ENCODE measurements around the gene INSIG2.

The INSIG2 gene

DNA sequence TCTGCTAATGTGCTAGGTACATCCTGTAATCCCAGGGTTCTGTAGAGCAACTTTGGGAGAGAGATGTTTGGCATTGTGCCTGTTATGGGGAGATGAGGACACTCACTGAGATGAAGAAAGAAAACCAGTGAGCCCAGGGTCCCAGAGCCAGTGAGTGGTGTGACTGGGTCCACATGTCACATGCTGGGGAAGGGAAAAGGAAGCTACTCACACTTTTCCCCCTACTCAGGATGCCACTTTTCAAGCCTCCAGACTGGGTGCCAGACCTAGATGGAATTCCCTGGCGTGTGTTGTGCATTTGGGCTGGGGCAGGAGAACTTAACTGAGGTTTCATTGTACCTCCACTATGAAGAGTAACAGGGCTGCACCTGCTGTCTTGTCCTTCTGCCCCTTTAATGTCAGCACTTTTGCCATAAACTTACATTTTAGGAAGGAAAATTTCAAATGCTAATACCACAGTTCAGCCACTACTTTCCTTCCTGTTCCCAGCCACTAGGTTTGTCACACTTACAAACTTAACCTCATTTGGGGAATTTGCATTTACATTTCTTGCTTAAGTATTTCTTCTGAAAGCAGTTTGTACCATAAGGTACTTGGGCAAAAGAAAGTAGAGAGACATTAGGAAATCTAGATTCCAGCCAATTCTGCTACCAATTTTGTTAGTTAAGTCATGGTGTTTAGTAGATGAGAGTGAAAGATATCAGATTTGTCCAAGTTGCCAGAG lies 10.2 kb downstream of the INSIG2 start:
- DNase-seq (ENCODE audit: low read depth in 2 of 2): no peak

DNA sequence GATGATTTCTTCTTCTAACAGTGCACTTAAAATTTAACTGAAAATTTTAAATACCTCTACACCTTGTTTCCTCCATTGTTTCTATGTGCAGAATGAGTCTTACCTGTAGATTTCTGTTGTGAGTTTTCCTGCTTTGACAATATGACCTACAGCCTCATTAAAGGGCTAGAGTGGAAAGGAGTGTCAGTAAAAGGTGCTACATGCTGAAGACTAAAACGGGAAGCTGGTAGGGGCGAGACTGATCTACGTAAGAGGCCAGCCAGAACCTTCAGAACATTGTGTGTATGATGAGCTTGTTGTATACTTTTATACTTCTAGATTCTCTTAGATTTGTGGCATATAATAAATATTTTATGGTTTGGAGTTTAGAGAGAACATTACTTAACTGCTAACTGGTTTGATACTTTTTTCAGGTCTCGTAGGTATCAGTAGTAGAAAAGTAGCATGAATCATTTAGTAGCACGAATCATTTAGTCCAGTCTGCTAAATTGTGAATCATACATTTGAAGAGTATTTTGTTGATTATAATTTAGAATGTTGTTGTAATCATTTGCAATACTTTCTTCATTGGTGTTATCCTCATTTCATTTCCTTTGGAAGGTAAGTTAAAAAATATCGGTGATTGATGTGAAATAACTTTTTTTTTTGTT lies 14.3 kb downstream of the INSIG2 start:
- DNase-seq (ENCODE audit: low read depth in 2 of 2): no peak

DNA sequence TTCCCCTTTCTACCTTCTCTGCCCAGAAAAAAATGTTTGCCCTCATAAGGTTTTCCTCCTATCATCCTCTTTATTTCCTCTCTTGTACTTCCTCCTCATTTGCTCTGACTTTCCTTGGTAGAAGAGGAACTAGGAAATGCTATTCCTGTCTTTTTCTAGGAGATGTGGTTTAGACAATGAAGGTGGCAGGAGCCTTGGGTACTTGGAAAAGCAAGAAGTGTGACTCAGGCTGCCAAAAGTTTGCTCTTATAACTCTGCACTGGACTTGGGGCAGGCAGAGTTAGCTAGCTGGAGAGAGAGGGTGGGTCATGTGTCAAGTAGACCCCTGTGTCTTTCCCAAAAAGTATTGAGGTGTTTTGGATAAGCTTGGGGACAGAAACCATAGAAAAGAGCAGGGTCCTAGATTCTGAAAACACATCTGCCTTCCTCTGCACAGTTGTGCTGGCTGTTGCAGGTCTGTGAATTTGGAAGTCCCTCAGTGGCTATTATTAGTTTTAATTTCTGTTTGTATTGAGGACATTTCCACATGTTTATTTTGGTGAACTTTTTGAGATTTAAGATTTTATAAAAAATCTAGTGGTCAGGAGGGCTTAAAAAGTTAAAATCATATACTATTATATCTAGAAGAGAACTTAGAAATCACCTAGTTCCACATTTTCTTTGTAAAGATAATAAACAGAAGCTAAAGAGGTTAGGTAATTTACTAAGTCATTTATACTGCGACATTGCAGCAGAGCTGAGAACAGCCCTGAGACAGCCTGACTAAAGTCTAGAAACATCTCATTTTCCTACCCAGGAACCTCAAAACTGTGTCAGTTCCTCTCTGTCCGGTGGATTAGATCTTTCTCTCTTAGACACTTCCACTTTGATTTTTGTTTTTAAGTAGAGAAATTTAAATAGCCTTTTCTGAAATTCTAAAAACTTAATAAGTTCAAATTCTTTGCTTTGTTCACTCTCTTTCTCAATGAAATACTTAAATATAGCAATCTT lies 16.0 kb downstream of the INSIG2 start:
- no peak for DNase-seq (ENCODE audit: low read depth in 2 of 2)

DNA sequence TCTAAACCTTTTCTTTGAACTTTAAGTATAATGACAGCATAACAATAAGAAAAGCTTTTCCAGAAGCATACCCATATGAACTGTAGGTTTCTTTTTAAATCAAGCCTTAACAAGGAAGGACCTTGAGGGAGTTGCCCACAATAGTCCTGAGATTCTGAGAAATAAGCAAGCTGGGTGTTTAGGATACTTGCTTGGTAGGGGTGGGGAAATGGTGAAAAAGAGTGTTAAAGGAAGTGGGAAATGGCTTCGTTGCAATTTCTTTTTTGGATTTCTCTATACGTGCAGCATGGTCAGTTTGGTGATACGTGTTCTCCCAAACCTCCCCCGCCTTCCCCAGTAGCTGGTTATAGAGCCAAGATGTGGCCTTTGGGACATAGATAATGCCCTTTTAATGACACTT lies 17.2 kb downstream of the INSIG2 start:
- DNase-seq (ENCODE audit: low read depth in 2 of 2): no peak

DNA sequence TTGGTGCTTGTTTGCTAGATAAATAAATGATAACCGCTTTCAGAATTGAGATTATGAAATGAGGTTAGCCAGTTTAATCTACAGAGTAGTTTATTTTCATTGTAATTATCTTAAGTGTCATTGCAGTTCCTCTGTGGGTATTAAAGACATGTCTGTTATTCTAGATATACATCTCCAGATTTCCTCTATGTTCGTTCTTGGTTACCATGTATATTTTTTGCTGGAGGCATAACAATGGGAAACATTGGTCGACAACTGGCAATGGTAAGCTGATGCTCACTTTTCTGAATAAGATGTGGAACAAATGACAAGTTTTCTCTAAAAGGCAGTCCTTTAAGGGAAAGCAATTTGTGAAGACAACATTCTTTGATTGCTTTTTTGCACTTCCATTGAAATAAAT lies 18.7 kb downstream of the INSIG2 start:
- DNase-seq (ENCODE audit: low read depth in 2 of 2): no peak

DNA sequence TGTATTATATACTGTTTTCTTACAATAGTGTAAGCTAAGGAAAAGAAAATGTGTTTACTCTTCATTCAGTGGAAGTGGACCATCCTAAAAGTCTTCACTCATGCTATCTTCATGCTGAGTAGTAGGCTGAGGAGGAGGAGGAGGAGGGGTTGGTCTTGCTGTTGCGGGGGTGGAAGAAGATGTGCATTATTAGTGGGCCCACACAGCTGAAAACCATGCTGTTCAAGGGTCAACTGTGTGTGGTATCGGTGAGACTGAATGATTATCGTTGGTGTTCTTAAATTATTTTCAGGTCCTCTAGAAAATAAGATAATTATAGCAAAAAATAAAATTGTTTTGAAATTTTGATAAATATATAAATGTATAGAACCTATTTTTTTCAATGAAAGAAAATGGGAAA lies 22.0 kb downstream of the INSIG2 start:
- no peak for DNase-seq (ENCODE audit: low read depth in 2 of 2)

DNA sequence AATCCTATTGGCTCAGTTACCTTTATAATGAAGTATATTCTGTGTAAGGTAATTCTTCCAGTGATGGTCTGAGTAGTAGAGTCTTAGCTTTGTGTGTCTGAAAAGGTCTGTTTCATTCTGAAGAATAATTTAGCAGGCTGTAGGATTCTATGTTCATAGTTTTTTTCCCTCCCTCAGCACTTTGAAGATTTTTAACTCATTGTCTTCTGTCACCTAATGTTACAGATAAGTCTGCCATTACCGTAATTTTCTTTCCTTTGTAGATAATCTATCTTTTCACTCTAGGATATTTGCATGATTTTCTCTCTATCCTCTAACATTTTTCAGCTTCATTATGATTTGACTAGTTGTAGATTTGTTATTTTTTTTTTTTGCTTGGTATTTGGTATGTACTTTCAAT lies 22.7 kb downstream of the INSIG2 start:
- no peak for DNase-seq (ENCODE audit: low read depth in 2 of 2)

DNA sequence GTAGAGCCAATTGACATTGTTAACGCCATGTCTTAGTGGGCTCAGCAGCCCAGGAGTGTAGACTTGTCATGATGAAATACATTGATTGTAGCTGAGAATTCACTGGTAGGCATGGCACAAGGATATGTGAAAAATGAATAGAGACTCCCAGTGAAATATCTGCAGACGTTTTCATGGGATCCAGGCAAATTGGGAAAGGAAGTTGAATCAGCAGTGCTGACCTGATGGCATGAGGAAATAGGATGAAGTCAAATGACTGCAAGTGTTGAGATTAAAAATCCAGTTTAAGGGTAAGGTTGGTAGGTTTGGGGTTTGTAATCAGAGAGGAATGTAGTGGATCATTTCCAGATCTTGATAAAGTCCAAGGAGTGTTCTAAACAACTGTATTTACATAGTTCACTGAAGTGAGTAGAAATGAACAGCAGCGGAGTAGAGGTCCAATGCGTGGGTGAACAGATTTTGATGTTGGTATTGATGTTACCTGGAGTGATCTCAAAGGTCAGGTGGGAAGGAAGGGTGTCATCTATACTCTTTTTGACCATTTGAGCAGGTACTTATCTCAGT lies 24.6 kb downstream of the INSIG2 start:
- DNase-seq (ENCODE audit: low read depth in 2 of 2): no peak

DNA sequence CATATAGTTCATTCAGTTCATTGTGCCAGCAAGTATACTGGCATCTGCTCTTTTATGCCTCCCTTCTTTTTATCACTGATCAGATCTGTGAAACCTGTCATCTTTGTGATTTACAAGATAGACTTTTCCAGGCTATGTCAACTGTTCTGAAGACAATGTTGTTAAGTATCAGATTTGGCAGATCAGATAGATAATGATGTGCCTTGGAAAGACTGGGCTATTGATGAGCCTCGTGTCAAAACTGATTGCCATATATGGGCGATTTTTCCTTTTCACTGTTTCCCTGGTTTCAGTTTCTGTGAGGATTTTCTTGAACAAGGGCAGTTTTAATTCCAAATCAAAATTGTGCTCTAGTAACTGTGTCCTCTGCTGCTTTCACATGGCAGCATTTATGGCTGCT lies 26.6 kb downstream of the INSIG2 start:
- DNase-seq (ENCODE audit: low read depth in 2 of 2): no peak

DNA sequence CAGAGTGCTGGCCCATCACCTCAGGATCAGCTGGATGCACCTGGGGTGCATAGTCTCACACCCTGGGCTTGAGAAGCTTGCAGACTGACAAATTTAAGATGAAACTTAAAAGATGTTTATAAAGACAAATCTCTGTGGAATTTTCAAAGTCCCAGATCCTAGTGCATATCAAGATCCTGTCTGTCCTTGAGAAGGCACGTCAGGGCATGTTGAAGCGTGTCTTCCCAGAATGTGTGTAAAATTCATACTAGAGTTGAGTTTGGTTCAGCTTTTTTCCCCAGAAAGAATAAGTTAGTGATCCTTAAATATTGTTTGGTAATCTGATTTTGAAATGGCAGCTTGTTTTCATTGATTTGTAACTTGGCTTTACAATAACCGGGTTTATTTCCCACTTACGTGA lies 27.5 kb downstream of the INSIG2 start:
- no peak for DNase-seq (ENCODE audit: low read depth in 2 of 2)

DNA sequence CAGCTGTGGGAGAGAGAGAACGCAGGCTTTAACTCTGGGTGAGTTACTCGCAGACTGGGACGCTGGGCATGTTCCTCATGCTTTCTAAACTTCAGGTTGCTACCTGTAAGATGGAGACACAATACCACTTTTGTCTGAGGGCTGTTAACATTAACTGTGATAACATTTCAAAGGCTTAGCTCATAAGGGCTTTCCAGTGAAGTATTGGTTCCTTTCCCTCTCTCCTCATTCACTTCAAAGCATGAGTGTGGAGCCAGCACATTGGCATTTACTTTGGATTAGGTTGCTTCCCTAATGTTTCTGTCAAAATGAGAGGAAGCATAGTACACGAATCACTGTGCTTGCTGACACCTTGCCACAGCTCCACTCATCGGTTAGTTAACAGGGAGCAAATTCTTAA lies 30.2 kb downstream of the INSIG2 start:
- DNase-seq (ENCODE audit: low read depth in 2 of 2): no peak

DNA sequence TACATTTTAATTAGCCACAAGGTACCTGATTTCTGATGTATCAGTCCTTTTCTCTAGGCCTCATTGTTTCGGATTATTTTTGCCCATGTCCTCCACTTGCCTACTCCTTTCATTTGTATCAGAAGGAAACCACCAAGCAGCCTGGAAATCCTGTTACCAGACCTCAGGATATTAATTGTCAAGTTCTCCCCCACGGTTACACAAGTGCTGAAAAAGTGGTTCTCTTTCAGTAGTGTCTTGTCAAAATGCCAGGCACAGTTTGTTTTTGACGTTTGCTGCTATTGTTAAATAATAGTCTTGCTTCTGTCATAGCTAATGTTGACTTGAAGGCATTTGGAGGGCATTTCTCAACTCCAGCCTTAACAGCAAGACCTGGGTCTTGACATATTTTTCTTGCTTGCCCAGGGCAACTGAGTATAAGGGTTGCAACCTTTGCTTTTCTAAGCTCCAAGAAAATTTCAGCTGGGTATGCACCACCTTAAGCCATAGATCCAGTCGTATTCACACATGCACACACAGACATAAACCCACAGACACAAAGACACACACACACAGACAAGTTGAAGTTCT lies 31.0 kb downstream of the INSIG2 start:
- no peak for DNase-seq (ENCODE audit: low read depth in 2 of 2)

DNA sequence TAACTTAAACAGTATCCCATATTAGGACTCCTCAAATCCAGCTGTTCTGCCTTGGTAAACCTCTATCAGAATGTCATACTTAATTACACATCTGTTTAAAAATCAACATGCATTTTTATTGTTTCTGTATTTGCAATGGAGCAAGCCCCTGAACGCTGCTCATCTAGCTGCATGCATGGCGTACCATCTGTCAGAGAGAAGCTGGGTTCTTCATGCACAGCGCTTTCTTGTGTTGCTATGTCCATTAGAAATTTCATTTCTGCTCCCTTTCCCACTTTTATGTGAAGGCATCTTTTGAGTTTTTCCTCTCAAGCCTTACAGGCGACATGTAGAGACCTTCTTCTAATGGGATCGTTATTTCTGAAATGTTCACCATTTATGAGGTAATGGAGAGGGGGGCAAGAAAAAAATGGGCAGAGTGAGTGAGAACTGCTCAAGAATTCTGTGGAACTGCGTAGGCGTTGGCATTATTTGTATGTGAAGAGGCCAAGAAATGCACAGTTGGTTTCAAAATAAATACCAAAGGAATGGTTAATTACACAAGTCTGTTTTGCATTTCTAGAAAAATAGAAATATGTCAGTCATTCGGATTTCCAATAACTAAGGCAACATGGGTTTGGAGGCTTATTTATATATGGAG lies 31.6 kb downstream of the INSIG2 start:
- no peak for DNase-seq (ENCODE audit: low read depth in 2 of 2)

DNA sequence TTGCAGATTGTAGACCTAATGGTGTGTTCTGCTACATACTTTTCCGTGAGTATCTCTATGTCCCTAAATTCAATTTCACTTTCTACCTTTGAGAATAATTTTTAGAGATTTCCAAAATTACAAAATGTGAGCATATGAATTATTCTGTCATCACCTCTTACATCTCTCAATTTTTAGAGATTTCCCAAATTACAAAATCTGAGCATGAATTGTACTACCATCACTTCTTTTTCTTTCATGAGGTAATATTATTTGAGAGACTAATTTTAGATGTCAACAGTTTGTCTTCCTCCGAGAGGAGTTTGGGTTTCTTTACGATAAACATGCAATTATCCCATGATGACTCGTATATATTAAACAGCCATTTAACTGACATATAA lies 32.1 kb downstream of the INSIG2 start:
- no peak for DNase-seq (ENCODE audit: low read depth in 2 of 2)

DNA sequence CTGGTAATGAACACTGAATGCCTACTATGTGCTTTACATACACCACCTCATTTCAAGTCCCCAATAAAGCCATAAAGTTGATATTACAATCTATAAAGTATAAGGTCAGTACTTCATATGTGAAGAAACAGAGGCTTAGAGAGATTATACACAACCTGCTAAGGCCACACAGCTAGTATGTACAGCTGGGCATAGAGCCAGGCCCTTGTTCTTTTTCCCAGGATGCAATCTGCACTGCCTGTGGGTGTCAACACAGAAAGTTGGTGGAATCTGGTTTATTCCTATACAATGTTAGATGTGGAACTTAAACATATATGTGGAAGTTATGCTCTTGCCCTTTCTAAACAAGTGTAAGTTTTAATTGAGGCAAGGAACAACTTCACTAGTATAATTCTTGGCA lies 32.8 kb downstream of the INSIG2 start:
- DNase-seq (ENCODE audit: low read depth in 2 of 2): no peak

DNA sequence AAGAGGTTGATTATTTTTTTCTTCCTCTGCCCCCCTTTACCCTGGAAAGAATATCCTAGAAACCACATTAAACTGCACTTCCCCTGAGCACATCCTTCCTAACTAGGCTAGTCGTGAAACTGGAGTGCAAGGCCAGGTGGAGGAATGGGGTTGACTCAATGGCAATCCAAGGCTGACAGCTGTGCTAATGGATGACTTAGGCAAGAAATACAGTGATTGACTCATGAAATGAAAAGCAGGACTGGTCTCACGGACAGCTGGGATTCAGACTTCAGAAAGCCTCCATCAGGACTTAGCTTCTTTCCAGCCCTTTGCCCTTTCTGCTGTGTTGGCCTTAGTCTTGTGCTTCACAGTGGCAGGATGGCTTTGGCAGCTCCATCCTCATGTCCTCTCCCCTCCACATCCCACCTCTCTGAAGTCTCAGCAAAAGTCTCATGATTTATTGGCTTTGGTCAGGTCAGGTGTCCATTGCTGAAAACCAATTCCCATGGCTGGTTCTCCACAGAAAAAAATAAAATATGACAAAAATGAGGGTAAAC lies 33.8 kb downstream of the INSIG2 start:
- no peak for DNase-seq (ENCODE audit: low read depth in 2 of 2)

DNA sequence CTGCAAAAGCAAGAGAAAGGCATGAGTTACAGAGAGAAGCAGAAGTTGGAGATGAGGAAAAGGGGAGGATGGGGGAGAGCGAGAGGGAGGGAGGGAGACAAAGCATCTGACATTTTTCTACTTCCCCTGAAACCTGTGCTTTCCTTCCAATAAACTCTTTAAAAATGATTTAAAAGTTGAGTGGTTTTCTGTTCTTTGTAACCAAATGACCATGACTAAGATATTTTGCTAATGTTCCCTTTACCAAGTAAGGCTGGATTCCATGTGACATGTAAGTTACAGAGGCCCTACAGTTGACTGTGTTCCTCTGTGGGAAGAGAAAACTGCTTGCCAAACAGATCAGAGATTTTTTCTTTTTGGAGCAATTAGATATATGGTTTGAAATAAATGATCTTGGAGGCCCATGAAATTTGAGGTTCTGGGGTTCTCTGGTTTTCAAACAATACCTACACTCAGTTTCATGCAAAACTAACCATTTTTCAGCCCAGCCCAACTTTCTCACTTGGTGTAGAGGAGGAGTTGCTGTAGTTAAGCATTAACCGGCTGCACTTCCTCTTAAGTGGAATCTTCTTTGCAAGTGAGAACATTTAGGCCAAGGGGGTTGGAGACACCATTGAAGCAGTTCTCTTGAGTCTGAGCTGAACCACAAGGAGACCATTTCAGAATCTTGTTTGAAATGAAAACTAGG lies 34.5 kb downstream of the INSIG2 start:
- DNase-seq (ENCODE audit: low read depth in 2 of 2): no peak

DNA sequence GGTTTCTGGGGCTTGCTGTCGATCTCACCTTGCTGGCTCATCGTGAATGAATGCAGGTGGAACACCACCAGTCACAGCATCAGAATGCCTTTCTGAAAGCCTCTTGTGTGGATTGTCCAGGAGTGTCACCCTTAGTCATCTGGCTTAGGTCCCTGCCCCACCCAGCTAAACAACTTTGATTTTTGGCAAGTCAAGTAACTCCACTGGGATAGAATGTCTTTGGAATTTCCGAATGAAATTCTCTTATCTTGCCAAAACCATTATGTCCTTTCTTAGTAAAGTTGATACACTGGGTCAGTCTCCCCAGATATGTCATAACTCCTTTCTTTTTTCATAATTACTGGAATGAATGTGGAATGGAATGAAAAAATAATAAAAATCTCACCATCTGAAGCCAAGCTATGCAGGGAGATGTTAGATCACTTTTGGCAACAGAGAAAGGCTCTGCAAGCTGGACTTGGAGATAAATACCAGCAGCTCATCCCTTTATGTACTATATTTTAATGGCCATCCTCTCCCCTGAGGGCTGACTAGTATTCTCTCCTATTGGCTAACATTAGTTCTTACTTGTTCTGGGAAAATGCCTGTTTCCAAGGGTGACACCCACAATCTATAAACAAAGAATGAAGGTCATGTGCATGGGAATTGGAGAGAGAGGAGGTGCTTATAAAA lies 35.4 kb downstream of the INSIG2 start:
- DNase-seq (ENCODE audit: low read depth in 2 of 2): no peak

DNA sequence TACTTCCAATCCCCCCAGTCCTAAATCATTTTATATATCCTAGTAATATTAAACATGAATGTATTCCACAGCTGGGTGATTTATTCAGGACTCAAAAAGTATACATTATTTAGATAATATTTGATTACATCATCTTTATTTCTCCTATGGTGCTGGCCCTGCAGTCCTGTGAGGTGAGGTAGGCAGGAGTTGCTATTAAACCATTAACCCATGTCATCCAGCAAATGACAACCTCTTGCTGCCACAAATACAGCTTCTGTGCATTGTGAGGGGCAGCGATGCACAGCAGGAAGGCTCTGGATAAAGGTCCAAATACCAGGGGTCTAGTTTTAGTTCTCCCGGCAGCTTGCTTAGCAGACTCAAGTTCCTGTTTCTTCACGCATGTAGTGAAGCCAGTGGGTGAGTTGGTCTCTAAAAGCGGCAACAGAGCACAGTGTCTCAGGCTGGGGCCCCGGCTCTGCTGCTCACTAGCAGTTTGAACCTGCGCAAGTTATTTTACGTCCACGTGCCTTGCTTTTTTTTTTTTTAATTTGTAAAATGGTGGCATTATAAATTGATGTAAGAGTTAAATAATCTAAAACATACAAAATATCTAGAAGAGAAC lies 36.1 kb downstream of the INSIG2 start:
- no peak for DNase-seq (ENCODE audit: low read depth in 2 of 2)

DNA sequence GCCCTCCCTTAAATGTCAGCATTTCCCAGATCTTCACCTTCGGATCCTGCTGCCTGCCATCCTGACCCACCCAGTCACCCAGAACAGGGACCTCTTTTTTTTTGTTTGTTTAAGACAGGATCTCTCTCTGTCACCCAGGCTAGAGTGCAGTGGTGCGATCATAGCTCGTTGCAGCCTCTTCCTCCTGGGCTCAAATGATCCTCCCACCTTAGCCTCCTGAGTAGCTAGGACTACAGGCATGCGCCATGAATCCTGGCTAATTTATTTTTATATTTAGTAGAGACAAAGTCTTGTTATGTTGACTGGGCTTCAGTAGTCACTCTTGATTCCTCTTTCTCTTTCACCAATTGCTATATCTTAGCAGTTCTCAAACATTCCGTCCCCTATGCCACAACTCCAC lies 39.0 kb downstream of the INSIG2 start:
- DNase-seq (ENCODE audit: low read depth in 2 of 2): no peak

Measured in stimulated activated CD8-positive, alpha-beta memory T cell treated with anti-CD3 and anti-CD28 coated beads, Interleukin-7, amount 100 ng/mL, for 4 hours (primary cell).